ENCODE measurements around the gene AKR7A2.
"Not testable (repeated sequence)": the region's sequence is repeated elsewhere in the genome, so short reads cannot be mapped to it uniquely, and the experiment has no call there.

Gene AKR7A2

DNA sequence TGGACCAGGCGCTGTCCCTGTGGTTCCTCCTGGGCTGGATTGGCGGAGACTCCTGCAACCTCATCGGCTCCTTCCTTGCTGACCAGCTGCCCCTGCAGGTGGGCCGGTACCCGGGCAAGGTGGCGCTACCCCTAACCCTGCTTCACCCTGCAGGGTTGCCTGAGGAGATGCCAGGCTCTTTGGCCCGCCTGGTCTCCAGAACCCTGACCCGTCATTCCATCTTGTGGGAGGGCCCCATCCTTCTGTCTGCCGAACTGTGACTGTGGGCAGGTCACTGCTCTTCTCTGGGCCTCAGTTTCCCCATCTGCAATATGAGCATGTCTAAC, 12.7 kb upstream of the AKR7A2 start:
- no peak for DNase-seq

GRCh38 chr1:19323987-19324664, 12.2 kb upstream of the AKR7A2 start:
- DNase-seq, result no peak

- DNase-seq, result no peak
Measured at GRCh38 chr1:19322481-19322880, 10.5 kb upstream of the AKR7A2 start.

GRCh38 chr1:19321071-19321470, 9.1 kb upstream of the AKR7A2 start:
- DNase-seq, result no peak

DNA sequence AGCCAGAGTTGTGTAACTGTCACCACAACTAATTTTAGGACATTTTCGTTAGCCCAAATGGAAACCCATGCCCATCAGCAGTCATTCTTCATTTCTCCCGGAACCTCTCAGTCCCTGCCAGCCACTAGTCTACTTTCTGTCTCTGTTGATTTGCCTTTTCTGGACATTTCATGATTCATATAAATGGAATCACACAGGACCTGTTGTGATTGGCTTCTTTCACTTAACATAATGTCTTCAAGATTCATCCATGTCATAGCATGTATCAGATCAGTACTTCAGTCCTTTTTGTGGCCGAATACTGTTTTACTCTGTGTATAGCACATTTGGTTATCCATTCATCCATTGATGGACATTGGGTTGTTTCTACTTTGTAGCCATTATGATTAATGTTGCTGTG, 7.3 kb upstream of the AKR7A2 start:
- no peak for DNase-seq

DNA sequence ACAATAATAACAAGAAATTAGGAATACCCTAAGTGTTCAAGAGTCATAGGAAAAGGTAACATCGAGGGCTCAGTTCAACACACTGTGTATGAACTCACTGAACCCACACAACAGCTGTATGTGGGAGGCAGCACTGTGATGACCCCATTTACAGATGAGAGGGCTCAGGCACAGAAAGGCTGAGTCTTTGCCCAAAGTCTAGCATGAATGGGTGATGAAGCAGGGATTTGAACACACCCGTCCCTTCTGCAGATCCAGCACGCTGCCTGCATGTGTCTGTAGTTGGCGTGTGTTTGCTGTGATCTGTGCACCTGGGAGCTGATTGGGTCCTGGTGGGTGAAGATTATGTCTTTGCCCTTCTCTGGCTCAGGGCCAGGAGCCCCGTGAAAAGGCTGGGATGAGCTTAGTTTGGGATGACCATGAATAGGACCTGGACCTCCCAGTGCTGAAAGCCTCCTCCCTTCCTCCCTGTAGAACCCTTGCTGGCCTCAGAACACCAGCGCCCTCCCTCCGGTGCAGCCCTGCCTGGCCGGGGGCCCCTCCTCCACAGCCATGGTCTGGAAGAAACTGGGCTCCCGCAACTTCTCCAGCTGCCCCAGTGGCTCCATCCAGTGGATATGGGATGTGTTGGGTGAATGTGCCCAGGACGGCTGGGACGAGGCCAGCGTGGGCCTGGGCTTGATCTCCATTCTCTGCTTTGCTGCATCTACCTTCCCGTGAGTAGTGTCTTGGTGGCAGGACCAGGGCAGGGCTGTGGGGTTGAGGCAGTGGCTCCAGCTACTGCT, 5.4 kb upstream of the AKR7A2 start:
- DNase-seq, result no peak

- DNase-seq, result no peak
Measured at GRCh38 chr1:19315378-19316198, 3.6 kb upstream of the AKR7A2 start.

DNA sequence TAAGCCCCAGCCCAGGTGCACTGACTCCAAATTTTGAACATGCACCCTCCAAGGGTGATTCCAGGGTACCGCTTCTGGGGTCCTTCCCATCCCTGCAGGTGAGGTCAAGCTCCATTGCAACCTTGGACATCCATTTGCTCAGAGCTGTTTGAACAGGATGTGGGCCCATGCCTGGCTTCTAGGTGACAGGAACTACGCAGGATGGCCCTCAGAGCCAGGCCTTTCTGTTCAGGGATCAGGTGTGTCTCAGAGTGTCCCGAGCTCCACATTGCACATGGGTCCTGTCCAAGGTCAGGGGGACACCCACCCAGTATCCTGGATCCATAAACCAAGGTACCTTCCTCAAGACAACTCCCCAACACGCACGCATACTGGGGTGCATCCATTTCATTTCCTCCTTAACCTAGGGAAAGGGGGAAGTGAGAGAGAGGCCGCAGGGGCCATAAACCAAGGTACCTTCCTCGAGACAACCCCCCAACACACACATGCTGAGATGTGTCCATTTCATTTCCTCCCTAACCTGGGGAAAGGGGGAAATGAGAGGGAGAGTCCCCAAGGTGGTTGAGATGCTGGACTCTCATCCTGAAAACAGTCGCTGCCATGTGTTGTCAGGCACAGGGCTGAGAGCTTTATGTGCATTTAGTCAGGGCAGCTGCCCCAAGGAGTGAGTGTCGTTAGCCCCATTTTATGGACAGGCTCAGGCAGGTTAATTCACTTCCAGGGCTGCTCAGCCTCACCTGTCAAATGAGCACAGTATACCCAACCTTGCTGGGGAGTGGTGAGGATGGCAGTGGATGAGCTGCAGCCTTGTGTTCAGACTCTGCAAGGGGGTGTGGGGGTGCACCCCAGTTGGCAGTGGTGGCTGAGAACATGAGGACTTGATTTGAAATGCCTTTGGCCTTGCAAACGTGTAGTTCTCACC, 2.3 kb upstream of the AKR7A2 start:
- DNase-seq, result no peak

GRCh38 chr1:19313636-19313959, 1.7 kb upstream of the AKR7A2 start:
- DNase-seq, result no peak

DNA sequence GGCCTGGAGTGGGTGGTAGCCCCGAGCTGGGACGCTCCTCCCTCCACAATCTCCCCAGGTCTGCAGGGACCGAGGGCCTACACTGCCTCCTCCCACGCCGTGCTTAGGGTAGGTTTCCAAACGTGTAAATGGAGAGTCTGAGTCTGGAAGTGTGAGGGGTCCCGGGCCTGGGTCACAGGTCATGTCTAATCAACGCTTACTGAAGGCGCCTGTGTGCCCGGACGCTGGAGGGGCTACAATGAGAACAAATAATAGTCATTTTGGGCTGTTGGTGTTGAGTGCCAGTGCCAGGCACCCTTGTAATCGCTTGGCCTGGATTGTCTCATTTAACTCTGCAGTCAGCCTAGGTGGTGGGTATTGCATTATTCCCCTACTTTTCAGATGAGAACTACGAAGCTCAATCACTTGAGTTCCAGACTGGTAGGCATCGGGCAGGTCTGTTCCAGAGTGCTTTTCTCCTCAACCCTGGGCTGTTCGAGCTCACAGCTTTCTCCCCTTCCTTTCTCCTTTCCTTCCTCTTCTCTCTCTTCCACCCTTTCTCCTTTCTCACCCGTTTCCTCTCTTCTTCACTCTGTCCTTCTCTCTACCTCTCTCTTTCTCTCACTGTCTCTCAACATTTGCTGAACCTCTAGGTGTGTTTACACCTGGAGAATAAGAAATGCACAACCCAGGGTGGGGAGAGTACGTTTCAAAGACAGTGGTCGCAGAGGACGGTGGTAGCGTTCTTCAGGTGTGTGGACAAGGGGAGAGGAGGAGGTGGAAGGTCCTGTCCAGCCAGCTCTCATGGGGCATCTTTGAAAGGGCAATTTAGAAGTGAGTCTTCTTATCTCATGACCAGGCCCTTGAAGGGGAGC, 1.1 kb upstream of the AKR7A2 start:
- no peak for DNase-seq

DNA sequence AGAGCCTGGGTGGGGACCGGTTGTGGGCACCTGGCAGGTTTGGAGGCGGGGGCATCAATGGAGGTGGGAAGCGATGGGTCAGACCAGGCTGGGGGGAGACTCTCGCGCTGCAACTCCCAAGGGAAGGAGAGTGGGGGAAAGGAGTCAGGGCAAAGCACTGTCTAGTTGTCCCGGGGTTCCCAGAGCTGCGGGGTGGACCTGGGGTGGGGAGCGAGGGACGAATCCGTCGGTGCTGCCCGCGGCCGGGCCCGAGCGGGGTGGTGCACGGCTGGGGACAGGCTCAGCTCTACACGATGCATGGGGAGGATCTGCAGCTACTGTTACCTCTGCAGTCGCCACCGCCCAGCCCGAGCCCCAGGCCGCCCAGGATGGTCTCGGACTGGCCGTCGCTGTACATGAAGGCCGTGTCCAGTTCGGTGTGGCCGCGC, 427 bp downstream of the AKR7A2 start:
- DNase-seq, result no peak

- no peak for DNase-seq
Measured at GRCh38 chr1:19310720-19311502, 1.0 kb downstream of the AKR7A2 start.

DNA sequence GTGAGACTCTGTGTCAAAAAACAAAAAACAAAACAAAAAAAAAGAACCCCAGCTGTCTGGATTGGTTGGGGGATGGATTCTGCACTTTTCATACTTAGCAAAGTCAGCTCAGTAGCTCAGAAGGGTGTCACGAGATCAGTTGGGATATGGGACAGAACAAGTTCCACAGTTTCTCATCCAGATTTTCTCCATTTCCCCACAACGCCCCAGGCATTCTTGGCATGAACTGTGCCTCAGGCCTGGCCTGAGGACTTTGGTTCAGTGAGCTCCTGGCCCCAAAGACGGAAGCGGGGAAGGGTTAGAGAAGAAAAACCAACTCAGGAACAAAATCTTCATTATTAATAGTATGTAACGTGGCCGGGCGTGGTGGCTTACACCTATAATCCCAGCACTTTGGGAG, 1.9 kb downstream of the AKR7A2 start:
- DNase-seq, result no peak

DNA sequence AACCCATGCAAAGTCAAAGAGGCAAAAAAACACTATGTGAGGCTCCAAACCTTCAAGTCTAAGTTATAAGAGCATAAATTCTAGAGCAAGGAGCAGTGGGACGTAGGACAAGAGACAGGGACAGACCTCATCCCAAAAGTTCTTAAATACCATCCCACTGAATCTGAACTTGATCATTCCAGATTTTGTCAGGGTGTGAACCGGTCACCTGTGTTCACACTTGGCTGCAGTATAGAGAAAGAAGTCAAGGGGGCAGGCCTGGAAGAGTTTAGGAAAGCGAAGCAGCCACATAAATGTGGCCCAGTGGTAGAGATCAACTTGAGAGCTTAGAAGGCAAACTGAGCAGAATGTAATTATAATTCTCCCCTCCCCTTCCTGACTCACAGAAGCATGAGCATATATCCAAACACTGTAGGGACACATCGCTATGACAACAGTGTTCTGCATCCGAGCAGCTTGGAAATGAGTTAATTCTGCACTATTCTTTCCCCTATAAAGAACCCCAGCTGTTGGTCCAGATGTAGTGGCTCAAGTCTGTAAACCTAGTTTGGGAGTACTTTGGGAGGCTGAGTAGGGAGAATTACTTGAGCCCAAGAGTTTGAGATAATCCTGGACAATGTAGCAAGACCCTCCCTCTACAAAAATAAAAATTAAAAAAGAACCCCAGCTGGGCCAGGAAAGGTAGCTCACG, 2.7 kb downstream of the AKR7A2 start:
- DNase-seq, result no peak

DNA sequence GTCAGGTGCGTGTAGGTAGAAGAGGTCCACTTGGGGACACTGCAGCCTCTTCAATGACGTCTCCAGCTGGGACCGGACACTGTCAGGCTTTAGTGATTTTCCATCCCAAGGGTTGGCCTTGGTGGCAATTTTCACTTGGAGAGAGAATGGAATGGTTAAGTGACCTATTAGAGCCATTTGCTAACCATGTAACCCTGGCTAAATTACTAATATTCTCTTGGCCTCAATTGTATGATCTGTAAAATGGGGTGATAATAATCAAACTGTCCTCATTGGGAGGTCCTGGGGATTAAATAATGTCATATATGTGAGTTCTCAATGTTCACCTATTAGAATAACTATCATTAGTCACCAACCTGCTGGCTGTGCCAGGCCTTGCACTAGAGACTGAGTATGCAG, 3.4 kb downstream of the AKR7A2 start:
- no peak for DNase-seq

GRCh38 chr1:19307794-19308508, 4.0 kb downstream of the AKR7A2 start:
- DNase-seq, result no peak

DNA sequence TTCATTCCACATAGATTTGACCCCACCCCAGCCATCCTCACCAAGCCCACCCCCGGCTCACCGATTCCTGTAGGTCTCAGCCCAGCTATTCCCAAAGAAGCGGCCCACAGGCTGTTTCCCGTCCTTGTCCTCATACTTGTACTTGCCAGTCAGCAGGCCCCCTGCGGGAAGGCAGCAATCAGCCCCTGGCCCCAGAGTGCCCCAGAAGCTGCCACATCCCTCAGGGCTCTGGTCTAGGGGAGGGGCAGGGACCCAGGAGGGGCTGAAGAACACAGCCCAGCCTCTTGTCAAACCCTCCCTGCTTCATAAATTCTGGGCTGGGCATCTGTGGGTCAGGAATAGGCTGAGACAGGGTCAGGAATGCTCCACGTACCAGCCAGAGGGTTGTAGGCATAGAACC, 5.0 kb downstream of the AKR7A2 start:
- DNase-seq, result no peak

GRCh38 chr1:19305880-19306279, 6.1 kb downstream of the AKR7A2 start:
- DNase-seq, result no peak

GRCh38 chr1:19304081-19304480, 7.9 kb downstream of the AKR7A2 start:
- not testable (repeated sequence) for DNase-seq

- no peak for DNase-seq
Measured at GRCh38 chr1:19300211-19300610, 11.7 kb downstream of the AKR7A2 start.

All from activated CD4-positive, alpha-beta T cell treated with anti-CD3 and anti-CD28 coated beads, Interleukin-2, amount 50 U/mL, for 16 hours (primary cell).